Purkinje cell (primary cell): ENCODE results near the gene DNAJB12. TPM values are rescaled to one million over a fixed set of nuclear protein-coding genes. Genes with fewer than 3 reads are reported as not detected.

ENCODE experiments used
- polyA plus RNA-seq: library from polyadenylated mRNA; unstranded; fragments of >200 nt; fragmentation: Nextera tagmentation; gene quantifications from 2 replicates; pipeline ENCODE4 v1.2.1, GENCODE V29; 2014

DNAJB12 gene
- polyA plus RNA-seq: 3.9 and 11.6 TPM in 2 replicates

GRCh38 chr10:72354356-72355213 lies at the start of gene DNAJB12:
Gene DNAJB12, minus strand, starts transcription at chr10:72354919. Its CDS starts 22 bp downstream, at chr10:72354897.

Other genes starting within 250 kb of the DNAJB12 start
- gene ANAPC16, start 138.9 kb downstream of the DNAJB12 start, polyA plus RNA-seq: 90.7 and 91.8 TPM in 2 replicates
- 26.6 and 45.9 TPM in 2 replicates for gene ASCC1, start 138.6 kb downstream of the DNAJB12 start, polyA plus RNA-seq
- gene DDIT4, start 81.0 kb downstream of the DNAJB12 start, polyA plus RNA-seq: 0.55 and 0.98 TPM in 2 replicates